Testis (tissue), 3 donors: Measurements from ENCODE around the gene FYTTD1. TPM values are rescaled to one million over a fixed set of nuclear protein-coding genes. Genes with fewer than 3 reads are reported as not detected.

Experiments
- DNase-seq: peaks from one replicate; pipeline ENCODE4 v3.0.0-alpha.2; 2019
- H3K27ac ChIP-seq, 2 donors: fragments of 200-600 bp; sonication (generic); one replicate each; pipeline ENCODE4 v1.5.1; 2019
- H3K27me3 ChIP-seq: fragments of 200-600 bp; sonication (generic); one replicate; pipeline ENCODE4 v1.5.1; 2019
- H3K36me3 ChIP-seq: fragments of 200-600 bp; sonication (generic); one replicate; pipeline ENCODE4 v1.5.1; 2017; ENCODE audit warnings: low read depth; ENCODE audit errors: missing control alignments
- H3K4me1 ChIP-seq: fragments of 200-600 bp; sonication (generic); one replicate; pipeline ENCODE4 v1.5.1; 2019
- H3K4me3 ChIP-seq, 2 donors: fragments of 200-600 bp; sonication (generic); one replicate each; pipeline ENCODE4 v1.5.1; 2017 to 2019
- H3K9me3 ChIP-seq: fragments of 200-600 bp; sonication (generic); one replicate; pipeline ENCODE4 v1.5.1; 2017
- CTCF ChIP-seq, 3 experiments: fragments of 450-650 bp in 2 of 3; fragments of 200-600 bp in 1 of 3; sonication (generic) in 1 of 3; IDR thresholded peaks; one replicate each; pipeline ENCODE4 v1.5.1; 2016 to 2019; ENCODE audit warnings: antibody characterized with exemption in 3 of 3, mild to moderate bottlenecking in 2 of 3, moderate library complexity in 1 of 3
- POLR2A ChIP-seq: fragments of 450-650 bp; IDR thresholded peaks from one replicate; pipeline ENCODE4 v1.6.1; 2017; ENCODE audit warnings: antibody characterized with exemption, mild to moderate bottlenecking, moderate library complexity
- WGBS, 2 donors: methylation state at CpG; one replicate each; pipeline ENCODE4 v1.1.5; 2018; 5-methylcytosine and 5-hydroxymethylcytosine counted together
- intact Hi-C: fragments of 100-400 bp; cut with DNase I; formaldehyde crosslinking; loops from one replicate; pipeline ENCODE4 v1.15.1; 2023; ENCODE audit warnings: low total_unique reads
- polyA plus RNA-seq: library from polyadenylated mRNA; stranded (reverse); fragments of 350-450 nt; fragmentation: Illumina TruSeq; extraction: RNeasy Lipid Tissue Mini Kit (QIAGEN cat#74804); gene quantifications from one replicate; pipeline ENCODE4 v1.2.3, GENCODE V29; 2014; ENCODE audit warnings: low read depth, low replicate concordance; ENCODE audit not compliant: insufficient read depth
- total RNA-seq, 2 donors: library from RNA; depleted of rRNA; stranded (reverse); fragments of >200 nt; gene quantifications; one replicate each; pipeline ENCODE4 v1.2.3, GENCODE V29; 2016

Gene FYTTD1
- total and polyA plus RNA-seq, 3 donors from 2014 or later: 79.5 to 83.6 (median 80.5) TPM

- no peak for TF ChIP-seq CTCF (IDR thresholded peaks at IDR 0.05)
- TF ChIP-seq POLR2A: no peak
- intact Hi-C loops: no loop called here
Measured at GRCh38 chr3:197829397-197830045, 79.8 kb downstream of the FYTTD1 start.

GRCh38 chr3:197830308-197830966 is 80.8 kb downstream of the FYTTD1 start:
- H3K4me3 ChIP-seq: no peak overlapping the region
- no peak for TF ChIP-seq POLR2A
- no peak for TF ChIP-seq CTCF (IDR thresholded peaks at IDR 0.05)
- no peaks in the 10 kb centered on the region for H3K27me3 ChIP-seq
- peak overlapping the region in 1 of 2 donors; percentile 12 for H3K27ac ChIP-seq
- intact Hi-C loops: no loop called here
- WGBS, 2 donors: 73 to 77% methylated on average over 6 of the region's 6 CpGs
- H3K36me3 ChIP-seq: no peaks in the 10 kb centered on the region
- no peak for DNase-seq
- no peaks in the 10 kb centered on the region for H3K4me1 ChIP-seq
- no peaks in the 10 kb centered on the region for H3K9me3 ChIP-seq

More at GRCh38 chr3:197829397-197830045, 79.8 kb downstream of the FYTTD1 start:
- Histone ChIP-seq H3K4me1 (no peaks in the 10 kb centered on the region), H3K27me3 (no peaks in the 10 kb centered on the region), H3K36me3 (no peaks in the 10 kb centered on the region), H3K9me3 (no peaks in the 10 kb centered on the region), H3K27ac (peak overlapping the region in 1 of 2 donors; percentile 12), H3K4me3 (no peak overlapping the region)
- 81 to 93% methylated on average over 3 of the region's 3 CpGs for WGBS, 2 donors
- no peak for DNase-seq

- TF ChIP-seq POLR2A (no peak), CTCF (IDR thresholded peaks at IDR 0.05) (no peak)
- intact Hi-C loops: no loop called here
- Histone ChIP-seq H3K4me1 (no peaks in the 10 kb centered on the region), H3K27ac (no peak overlapping the region), H3K27me3 (no peaks in the 10 kb centered on the region), H3K36me3 (no peaks in the 10 kb centered on the region), H3K4me3 (no peak overlapping the region), H3K9me3 (no peaks in the 10 kb centered on the region)
- WGBS, 2 donors: 88 to 92% methylated on average over 8 of the region's 8 CpGs
- no peak for DNase-seq
Measured at GRCh38 chr3:197830967-197831313, 81.3 kb downstream of the FYTTD1 start.

GRCh38 chr3:197833930-197834715 is 84.4 kb downstream of the FYTTD1 start:
- H3K4me1 ChIP-seq: no peaks in the 10 kb centered on the region
- no peaks in the 10 kb centered on the region for H3K9me3 ChIP-seq
- no peak for TF ChIP-seq CTCF (IDR thresholded peaks at IDR 0.05)
- TF ChIP-seq POLR2A: no peak
- WGBS, 2 donors: 92 to 94% methylated on average over 8 of the region's 8 CpGs
- H3K27ac ChIP-seq: no peak overlapping the region
- H3K36me3 ChIP-seq: no peaks in the 10 kb centered on the region
- no peaks in the 10 kb centered on the region for H3K27me3 ChIP-seq
- intact Hi-C loops: no loop called here
- no peak overlapping the region for H3K4me3 ChIP-seq
- no peak for DNase-seq
